Superior temporal gyrus (tissue), 1 donor: ENCODE results near the gene SPG21.

Source experiments
- DNase-seq: peaks from one replicate; pipeline ENCODE4 v3.0.0-alpha.2; 2016; ENCODE audit errors: extremely low spot score

Gene SPG21

GRCh38 chr15:64991536-64992135 lies 1.9 kb upstream of the SPG21 start:
- no peak for DNase-seq

GRCh38 chr15:64990168-64990470 lies 405 bp upstream of the SPG21 start:
- DNase-seq = no peak

- DNase-seq = peak; percentile 28
These were observed 2.6 kb downstream of the SPG21 start for GRCh38 chr15:64987136-64987535.

DNA sequence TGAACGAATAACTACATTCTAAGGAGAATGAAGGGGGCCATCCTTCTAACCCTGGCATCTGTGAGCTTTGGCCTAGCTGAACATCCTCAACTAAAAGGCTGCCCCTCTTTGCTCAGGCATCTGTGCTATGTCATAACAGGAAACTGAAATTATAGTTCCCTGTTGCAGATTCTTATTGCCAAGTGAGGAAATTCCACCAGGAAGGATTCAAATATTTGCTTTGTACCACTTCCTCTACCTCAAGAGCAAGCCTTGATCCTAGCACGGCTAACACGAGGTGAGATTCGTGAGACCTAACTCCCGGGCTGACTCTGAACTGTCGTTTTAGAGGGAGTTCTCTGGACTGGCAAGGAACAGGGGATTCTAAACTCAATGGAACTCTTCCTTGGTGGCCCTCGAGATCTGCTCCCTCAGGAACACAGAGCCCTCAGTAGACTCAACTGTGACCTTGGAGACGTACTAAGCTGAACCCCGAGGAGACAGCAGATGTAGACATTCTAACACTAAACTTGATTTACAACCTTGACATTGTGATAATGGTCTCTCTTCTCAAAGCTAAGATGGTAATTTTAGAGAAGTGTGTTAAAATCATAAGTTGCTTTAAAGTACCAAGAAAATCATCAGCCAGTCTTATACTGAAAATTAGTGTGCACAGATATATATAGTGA lies 4.2 kb downstream of the SPG21 start:
- DNase-seq = no peak

DNA sequence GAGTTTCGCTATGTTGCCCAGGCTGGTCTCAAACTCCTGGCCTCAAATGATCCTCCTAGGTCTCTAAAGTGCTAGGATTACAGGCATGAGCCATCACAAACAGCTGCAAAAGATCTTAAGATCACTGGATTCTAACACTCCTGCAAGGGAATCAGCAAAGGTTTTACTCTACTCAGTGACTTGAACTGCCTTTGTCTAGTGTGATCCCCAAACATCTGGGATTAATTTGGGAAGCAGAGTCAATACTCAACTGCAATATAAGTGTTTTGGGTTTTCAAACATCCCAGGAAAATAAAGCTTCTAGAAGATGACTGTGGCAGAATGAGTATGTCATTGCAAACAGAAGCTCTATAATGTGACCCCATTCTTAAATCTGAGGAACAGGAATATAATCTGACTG lies 7.2 kb downstream of the SPG21 start:
- no peak for DNase-seq

DNA sequence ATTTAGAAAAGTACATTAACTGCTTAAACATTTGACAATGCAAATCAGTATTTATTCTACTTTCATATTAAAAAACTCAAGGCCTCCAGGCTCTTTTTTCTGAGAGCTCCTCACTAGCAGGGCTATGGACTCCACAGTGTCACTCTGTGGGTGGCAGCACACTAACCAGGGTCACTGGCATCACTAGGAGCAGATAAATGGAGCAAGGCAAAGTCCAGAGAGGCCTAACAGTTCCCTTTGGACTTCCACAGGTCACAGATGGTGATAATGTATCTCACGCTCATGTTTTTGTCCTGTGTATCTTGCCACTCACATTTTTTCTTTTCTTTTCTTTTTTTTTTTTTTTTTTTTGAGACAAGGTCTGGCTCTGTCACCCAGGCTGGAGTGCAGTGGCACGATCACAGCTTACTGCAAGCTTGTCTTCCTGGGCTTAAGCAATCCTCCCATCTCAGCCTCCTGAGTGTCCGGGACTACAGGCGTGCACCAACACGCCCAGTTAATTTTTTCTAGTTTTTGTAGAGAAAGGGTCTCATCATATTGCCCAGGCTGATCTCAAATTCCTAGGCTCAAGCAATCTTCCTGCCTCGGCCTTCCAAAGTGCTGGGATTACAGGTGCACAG lies 7.8 kb downstream of the SPG21 start:
- DNase-seq = no peak

DNA sequence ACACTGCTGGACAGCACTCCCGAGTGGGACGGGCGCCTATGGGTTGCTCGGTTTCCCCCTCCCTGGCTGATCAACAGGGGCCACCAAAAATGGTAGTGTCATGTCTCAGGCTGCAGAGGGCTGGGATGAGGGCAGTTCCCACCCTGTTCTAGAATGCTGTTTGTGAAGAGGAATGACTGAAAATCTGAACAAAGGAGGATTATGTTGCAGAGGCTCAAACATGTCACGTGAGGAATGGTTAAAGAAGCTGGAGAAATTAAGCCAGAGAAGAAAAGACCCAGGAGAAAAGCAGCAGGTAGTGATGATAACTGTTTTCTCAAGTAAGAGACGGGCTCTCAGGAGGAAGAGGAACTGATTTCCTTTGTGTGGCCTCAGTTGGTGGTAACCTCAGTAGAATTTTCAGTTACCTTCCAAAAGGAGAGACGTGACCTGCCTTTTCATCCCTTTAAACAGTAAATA lies 10.4 kb downstream of the SPG21 start:
- DNase-seq = peak; percentile 53

DNA sequence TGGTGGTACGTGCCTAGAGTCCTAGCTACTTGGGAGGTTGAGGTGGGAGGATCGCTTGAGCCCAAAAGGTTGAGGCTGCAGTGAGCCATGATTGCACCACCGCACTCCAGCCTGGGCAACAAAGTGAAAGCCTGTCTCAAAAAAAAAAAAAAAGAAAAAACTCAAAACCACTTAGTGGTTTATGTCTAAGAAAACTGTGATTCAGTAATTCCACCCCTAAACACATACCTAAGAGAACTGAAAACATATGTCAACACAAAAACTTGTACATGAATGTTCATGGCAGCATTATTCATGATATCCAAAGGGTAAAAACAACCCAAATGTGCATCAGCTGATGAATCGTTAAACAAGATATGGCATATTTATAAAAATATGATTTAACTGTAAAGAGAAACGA lies 14.3 kb downstream of the SPG21 start:
- DNase-seq = no peak

- DNase-seq = no peak
These were observed 19.0 kb downstream of the SPG21 start for GRCh38 chr15:64970698-64971097.

- no peak for DNase-seq
These were observed 20.3 kb downstream of the SPG21 start for GRCh38 chr15:64969401-64969800.

GRCh38 chr15:64961013-64961412 lies 28.7 kb downstream of the SPG21 start:
- DNase-seq = no peak

DNA sequence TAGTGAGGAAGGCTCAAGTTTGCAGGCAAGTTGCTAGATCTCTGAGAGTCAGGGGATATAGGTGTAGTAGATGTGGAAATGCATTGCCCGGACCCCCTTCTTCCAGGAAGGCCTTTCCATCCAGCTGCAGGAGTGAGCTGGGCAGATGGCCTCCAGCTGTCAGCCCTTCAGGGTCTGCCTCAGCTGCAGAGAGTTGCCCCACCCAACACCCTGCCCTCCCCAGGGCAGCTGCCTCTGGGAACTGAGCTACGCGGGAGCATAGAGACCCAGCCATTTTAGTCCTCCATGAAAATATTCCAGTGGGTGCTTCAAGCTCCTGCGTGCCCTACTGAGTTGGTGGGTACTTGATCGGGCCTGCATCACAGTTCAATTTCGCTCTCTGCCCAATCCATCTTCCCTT lies 29.6 kb downstream of the SPG21 start:
- DNase-seq = no peak

DNA sequence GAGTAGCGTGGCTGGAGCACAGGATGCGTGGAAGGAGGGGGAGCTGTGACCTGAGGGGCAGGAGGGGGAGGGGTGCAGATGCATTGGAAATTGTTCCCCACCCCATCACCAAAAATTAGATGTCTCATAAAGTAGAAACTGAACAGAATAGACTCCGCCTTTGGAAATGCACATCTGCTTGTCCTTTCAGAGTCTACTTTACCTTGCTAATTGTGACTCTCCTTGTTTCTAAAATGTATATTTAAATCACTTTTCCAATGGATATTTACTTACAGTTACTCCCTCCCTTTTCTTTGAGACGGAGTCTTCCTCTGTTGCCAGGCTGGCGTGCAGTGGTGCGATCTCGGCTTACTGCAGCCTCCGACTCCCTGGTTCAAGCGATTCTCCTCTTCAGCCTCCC lies 30.6 kb downstream of the SPG21 start:
- no peak for DNase-seq

DNA sequence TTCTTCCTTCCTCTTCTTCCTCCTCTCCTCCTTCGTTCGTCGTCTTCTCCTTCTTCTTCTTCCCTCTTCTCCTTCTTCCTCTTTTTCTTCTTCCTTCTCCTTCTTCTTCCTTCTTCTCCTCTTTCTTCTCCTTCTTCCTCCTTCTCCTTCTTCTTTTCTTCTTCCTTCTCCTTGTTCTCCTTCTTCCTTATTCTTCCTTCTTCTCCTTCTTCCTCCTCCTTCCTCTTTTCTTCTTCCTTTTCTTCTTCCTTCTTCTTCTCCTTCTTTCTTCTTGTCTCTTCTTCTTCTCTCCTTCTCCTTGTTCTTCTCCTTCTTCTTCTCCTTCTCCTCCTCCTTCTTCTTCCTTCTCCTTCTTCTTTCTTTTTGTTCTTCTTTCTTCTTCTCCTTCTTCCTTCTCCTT lies 35.3 kb downstream of the SPG21 start:
- no peak for DNase-seq

- DNase-seq = no peak
These were observed 37.8 kb downstream of the SPG21 start for GRCh38 chr15:64951777-64952418.

- DNase-seq = no peak
These were observed 38.8 kb downstream of the SPG21 start for GRCh38 chr15:64950888-64951287.

GRCh38 chr15:64949383-64950186 lies 40.1 kb downstream of the SPG21 start:
- DNase-seq = no peak

- no peak for DNase-seq
These were observed 40.8 kb downstream of the SPG21 start for GRCh38 chr15:64948916-64949315.

- no peak for DNase-seq
These were observed 42.5 kb downstream of the SPG21 start for GRCh38 chr15:64947211-64947610.

DNA sequence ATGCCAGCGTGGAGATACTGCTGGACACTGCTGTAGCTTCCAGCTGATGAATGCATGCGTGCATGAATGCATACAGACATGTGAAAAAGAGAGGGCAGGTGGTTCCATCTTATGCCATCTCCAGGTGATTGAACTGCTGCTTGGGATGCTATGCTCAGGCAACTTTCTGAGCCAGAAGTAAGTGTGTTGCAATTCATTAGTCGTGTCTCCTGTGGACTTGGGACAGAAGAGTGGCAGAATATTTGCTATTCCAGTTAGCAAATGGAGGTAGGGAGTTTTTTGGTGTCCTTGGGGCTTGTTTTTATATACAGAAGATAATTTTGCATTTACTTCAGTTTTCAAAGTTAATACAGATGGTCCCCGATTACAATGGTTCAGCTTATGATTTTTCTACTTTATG lies 44.8 kb downstream of the SPG21 start:
- no peak for DNase-seq

DNA sequence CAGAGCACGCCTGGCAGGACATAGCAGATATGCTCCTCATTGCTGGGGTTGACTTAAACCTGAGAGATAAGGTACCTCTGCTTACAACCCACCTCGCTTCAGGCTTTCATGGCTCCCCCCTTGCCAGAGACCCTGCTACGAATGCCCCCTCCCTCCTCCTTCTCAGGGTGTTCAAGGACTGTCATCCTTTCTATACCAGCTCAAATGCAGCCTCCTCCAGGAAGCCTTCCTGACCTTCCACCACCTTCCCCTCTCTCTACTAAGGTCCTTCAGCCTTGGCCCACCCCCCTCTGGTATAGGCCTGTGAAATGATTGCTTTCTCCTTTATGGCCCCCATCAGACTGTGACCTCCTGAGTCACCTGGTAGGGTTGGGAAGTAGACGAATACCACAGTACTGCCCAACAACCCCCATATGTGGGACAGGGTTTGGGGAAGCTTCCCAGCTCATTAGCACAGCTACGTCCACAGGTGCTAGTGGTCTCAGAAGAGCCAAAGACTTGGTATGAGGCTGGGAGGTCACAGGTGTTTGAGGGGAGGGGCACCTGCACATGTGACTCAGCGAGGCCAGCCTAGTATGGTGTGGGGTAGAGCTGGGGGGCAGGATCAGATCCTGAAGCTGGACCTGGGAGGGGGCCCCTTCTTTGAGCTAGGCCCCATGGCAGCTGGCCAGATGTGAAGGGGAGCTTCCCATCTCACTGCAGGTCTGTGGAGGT lies 46.0 kb downstream of the SPG21 start:
- DNase-seq = no peak

DNA sequence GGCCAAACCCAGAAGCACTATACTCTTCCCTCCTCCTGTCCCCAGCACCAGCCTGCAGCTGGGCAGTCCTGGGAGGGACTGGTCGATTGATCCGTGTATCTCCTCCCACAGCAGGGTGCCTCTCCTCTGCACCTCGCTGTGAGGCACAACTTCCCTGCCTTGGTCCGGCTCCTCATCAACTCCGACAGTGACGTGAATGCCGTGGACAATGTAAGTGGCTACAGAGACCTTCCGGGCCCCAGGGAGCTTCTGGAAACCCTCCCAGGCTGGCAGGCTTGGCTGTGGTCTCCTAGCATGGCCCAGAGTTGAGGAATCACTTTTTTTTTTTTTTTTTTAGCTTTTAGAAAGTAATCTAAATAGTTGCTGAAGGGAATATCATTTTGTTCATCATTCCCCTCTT lies 47.4 kb downstream of the SPG21 start:
- no peak for DNase-seq
